Panc1 (cell line): ENCODE measurements around the gene PLB1. TPM values are rescaled to one million over a fixed set of nuclear protein-coding genes. Genes with fewer than 3 reads are reported as not detected.
"Not testable (repeated sequence)": the region's sequence is repeated elsewhere in the genome, so short reads cannot be mapped to it uniquely, and the experiment has no call there.

Experiments
- ATAC-seq: fragments of 200-7000 bp; cut with Tn5 transposase; 2 replicates; pipeline ENCODE4 v1.9.1; 2020; ENCODE audit warnings: mild to moderate bottlenecking, moderate library complexity
- BruUV-seq: library from RNA; stranded (reverse); fragments of 400-500 nt; replicated peaks from 2 replicates; lab custom pipeline; 2021; lab: Mats Ljungman, UMichigan
- CTCF ChIA-PET: fragments of 300-600 bp; sonication (Branson Sonifier 250); formaldehyde crosslinking; loops from one replicate; lab custom pipeline; 2022; ENCODE audit warnings: antibody characterized with exemption; lab: Charles Lee
- POLR2A ChIA-PET: fragments of 300-600 bp; sonication (Branson Sonifier 250); formaldehyde crosslinking; loops from one replicate; lab custom pipeline; 2022; ENCODE audit warnings: antibody characterized with exemption; lab: Charles Lee
- DNase-seq: peaks from one replicate; pipeline ENCODE4 v3.0.0-alpha.2; 2010; ENCODE audit warnings: low read depth, low spot score
- H3K27ac ChIP-seq: 2 replicates; pipeline ENCODE4 v1.5.1; 2011; ENCODE audit warnings: mild to moderate bottlenecking, low read length, inconsistent platforms
- H3K27me3 ChIP-seq: fragments of 200-500 bp; sonication (Bioruptor generic); 2 replicates; pipeline ENCODE4 v1.6.0; 2014; ENCODE audit warnings: low read length, inconsistent platforms; ENCODE audit not compliant: control insufficient read depth, insufficient read depth
- H3K36me3 ChIP-seq: fragments of 200-500 bp; sonication (Bioruptor generic); 2 replicates; pipeline ENCODE4 v1.5.1; 2014; ENCODE audit warnings: inconsistent platforms, mild to moderate bottlenecking, low read length, moderate library complexity; ENCODE audit not compliant: control insufficient read depth, insufficient read depth
- H3K4me1 ChIP-seq: 2 replicates; pipeline ENCODE4 v1.5.1; 2011; ENCODE audit warnings: inconsistent platforms, mild to moderate bottlenecking, low read length, moderate library complexity; ENCODE audit not compliant: control insufficient read depth, insufficient read depth
- H3K4me3 ChIP-seq, 2 experiments: 2 replicates each; pipeline ENCODE4 v1.5.1; 2011 to 2012; ENCODE audit warnings: low read depth in 2 of 2, low read length in 2 of 2, mild to moderate bottlenecking in 2 of 2, inconsistent platforms in 1 of 2, moderate library complexity in 1 of 2
- H3K9me3 ChIP-seq: fragments of 200-500 bp; sonication (Bioruptor generic); 2 replicates; pipeline ENCODE4 v1.5.1; 2014; ENCODE audit warnings: low read depth, mild to moderate bottlenecking, inconsistent platforms, low read length, moderate library complexity; ENCODE audit not compliant: control insufficient read depth, insufficient read depth
- CTCF ChIP-seq: fragments of 450-650 bp; IDR thresholded peaks from 2 replicates; pipeline ENCODE4 v1.5.1; 2017; ENCODE audit warnings: mild to moderate bottlenecking
- POLR2AphosphoS5 ChIP-seq: IDR thresholded peaks from 2 replicates; pipeline ENCODE4 v1.6.1; 2012; ENCODE audit warnings: mild to moderate bottlenecking, low read depth, low read length, moderate library complexity
- REST ChIP-seq, 2 experiments: IDR thresholded peaks; 2 replicates each; pipeline ENCODE4 v1.6.1; 2011 to 2012; ENCODE audit warnings: low read depth in 2 of 2, control low read depth in 1 of 2, low read length in 1 of 2, mild to moderate bottlenecking in 1 of 2, moderate library complexity in 1 of 2; ENCODE audit not compliant: insufficient read depth in 1 of 2
- SIN3A ChIP-seq: IDR thresholded peaks from 2 replicates; pipeline ENCODE4 v1.6.1; 2012; ENCODE audit warnings: low read depth, mild to moderate bottlenecking, low read length, moderate library complexity, borderline replicate concordance; ENCODE audit not compliant: insufficient read depth
- TCF7L2 ChIP-seq: IDR thresholded peaks from 2 replicates; pipeline ENCODE4 v1.6.1; 2011; ENCODE audit warnings: mild to moderate bottlenecking, low read depth, low read length, inconsistent platforms
- in situ Hi-C: cut with HindIII; loops from 2 replicates; pipeline ENCODE4 v1.10.0; 2016; ENCODE audit warnings: low sequenced_read_pairs, low pct_unique_long_range_greater_than_20kb
- intact Hi-C: fragments of 100-400 bp; cut with micrococcal nuclease; formaldehyde crosslinking; loops from one replicate; pipeline ENCODE4 v1.10.0; 2022; ENCODE audit not compliant: unreplicated experiment
- total RNA-seq: library from RNA; stranded (reverse); gene quantifications from one replicate; pipeline ENCODE4 v1.2.1, GENCODE V29; 2021; ENCODE audit not compliant: unreplicated experiment

Gene PLB1
- total RNA-seq, 1 experiment from 2014 or later: 0.80 TPM

GRCh38 chr2:28471701-28472236 is 24.1 kb upstream of the PLB1 start:
- Histone ChIP-seq H3K36me3 (no peaks in the 10 kb centered on the region), H3K9me3 (no peaks in the 10 kb centered on the region), H3K27ac (no peak overlapping the region), H3K27me3 (no peaks in the 10 kb centered on the region), H3K4me3 (no peak overlapping the region), H3K4me1 (no peaks in the 10 kb centered on the region)
- TF ChIP-seq SIN3A (no peak), POLR2AphosphoS5 (no peak), TCF7L2 (no peak), CTCF (no peak), REST (IDR thresholded peaks at IDR 0.05; ENCODE audit: insufficient read depth in 1 of 2, low read depth in 2 of 2, low read length in 1 of 2) (no peak)
- ATAC-seq: no peak
- BruUV-seq: no TSS peak
- in situ Hi-C loops: no loop called here
- POLR2A ChIA-PET: no interaction called here
- DNase-seq: no peak
- CTCF ChIA-PET: no interaction called here
- intact Hi-C loops: no loop called here

- intact Hi-C loops, CTCF ChIA-PET, BruUV-seq, in situ Hi-C loops, H3K27me3 ChIP-seq, ATAC-seq, H3K36me3 ChIP-seq, DNase-seq, H3K27ac ChIP-seq, H3K4me3 ChIP-seq, H3K4me1 ChIP-seq, H3K9me3 ChIP-seq: not testable (repeated sequence)
- POLR2A ChIA-PET: interaction anchor here (0.6 kb wide), 1 partner anchor 11 kb away, joined by 9 read pairs; no protein-coding TSS in a partner anchor
Measured at GRCh38 chr2:28472641-28473040, 23.2 kb upstream of the PLB1 start.

GRCh38 chr2:28475088-28475595 is 20.7 kb upstream of the PLB1 start:
- no peak for TF ChIP-seq REST (IDR thresholded peaks at IDR 0.05; ENCODE audit: insufficient read depth in 1 of 2, low read depth in 2 of 2, low read length in 1 of 2)
- no peak for TF ChIP-seq SIN3A
- no peak for TF ChIP-seq POLR2AphosphoS5
- TF ChIP-seq CTCF: no peak
- TF ChIP-seq TCF7L2: no peak
- no peak overlapping the region for H3K4me3 ChIP-seq
- ChIA-PET POLR2A (no interaction called here), CTCF (no interaction called here)
- no TSS peak for BruUV-seq
- no peak overlapping the region for H3K27ac ChIP-seq
- ATAC-seq (no peak), DNase-seq (no peak)
- no peaks in the 10 kb centered on the region for H3K9me3 ChIP-seq
- H3K27me3 ChIP-seq: no peaks in the 10 kb centered on the region
- no peaks in the 10 kb centered on the region for H3K36me3 ChIP-seq
- in situ Hi-C loops (no loop called here), intact Hi-C loops (no loop called here)
- no peaks in the 10 kb centered on the region for H3K4me1 ChIP-seq
